ENCODE results near the gene PTPN22.

GRCh38 chr1:113887402-113888175, 16.1 kb upstream of the PTPN22 start, which contains the start of gene BCL2L15:
- TF ChIP-seq CTCF (conservative IDR thresholded peaks at IDR 0.05; ENCODE audit: low read length): no peak
- no peak for TF ChIP-seq EZH2phosphoT487 (IDR thresholded peaks at IDR 0.05; ENCODE audit: borderline replicate concordance)
